ENCODE measurements around the gene CPED1. TPM values are rescaled to one million over a fixed set of nuclear protein-coding genes. Genes with fewer than 3 reads are reported as not detected.

The CPED1 gene
- total and polyA plus RNA-seq, 10 of the 15 experiments (the other 5 are each of a cell fraction or from before 2014, with no cell fraction given), result 0.01 to 0.77 (median 0.10) TPM; not detected in 1

DNA sequence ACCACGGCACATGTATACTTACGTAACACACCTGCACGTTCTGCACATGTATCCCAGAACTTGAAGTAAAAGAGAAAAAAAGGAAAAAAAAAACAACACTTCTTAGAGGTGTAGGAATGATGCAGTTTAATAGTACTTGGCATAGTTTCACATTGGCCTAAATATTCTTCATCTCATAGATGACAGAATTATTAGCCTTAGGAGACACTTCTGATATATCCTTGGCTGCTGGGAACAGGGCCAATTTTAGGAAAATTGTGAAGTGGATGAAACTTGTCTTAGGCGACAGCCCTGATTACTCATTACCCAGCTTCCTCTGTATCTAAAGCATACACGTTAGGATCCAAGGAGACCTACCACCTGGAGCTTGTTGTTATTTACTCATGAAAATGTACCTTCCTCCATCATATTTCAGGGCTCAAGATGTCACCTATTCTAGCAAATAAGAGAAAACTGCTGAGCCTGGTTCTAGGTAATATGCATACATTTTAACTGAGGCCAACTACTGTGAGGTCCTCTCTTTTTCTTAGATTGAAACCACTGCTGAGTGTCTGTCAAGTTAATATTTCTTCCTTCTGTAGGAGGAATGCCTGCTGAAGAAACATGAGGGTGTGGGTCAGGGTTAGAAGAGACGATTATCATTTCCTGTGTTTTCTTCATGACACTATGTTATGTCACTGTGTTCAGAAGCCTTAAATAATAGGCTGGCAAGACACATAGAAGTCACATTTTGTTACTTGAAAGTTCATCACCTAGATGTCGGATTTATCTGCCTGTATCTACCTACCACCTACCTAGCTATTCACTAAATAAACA, 44.3 kb downstream of the CPED1 start (continued):
- TF ChIP-seq, protein P1, sequence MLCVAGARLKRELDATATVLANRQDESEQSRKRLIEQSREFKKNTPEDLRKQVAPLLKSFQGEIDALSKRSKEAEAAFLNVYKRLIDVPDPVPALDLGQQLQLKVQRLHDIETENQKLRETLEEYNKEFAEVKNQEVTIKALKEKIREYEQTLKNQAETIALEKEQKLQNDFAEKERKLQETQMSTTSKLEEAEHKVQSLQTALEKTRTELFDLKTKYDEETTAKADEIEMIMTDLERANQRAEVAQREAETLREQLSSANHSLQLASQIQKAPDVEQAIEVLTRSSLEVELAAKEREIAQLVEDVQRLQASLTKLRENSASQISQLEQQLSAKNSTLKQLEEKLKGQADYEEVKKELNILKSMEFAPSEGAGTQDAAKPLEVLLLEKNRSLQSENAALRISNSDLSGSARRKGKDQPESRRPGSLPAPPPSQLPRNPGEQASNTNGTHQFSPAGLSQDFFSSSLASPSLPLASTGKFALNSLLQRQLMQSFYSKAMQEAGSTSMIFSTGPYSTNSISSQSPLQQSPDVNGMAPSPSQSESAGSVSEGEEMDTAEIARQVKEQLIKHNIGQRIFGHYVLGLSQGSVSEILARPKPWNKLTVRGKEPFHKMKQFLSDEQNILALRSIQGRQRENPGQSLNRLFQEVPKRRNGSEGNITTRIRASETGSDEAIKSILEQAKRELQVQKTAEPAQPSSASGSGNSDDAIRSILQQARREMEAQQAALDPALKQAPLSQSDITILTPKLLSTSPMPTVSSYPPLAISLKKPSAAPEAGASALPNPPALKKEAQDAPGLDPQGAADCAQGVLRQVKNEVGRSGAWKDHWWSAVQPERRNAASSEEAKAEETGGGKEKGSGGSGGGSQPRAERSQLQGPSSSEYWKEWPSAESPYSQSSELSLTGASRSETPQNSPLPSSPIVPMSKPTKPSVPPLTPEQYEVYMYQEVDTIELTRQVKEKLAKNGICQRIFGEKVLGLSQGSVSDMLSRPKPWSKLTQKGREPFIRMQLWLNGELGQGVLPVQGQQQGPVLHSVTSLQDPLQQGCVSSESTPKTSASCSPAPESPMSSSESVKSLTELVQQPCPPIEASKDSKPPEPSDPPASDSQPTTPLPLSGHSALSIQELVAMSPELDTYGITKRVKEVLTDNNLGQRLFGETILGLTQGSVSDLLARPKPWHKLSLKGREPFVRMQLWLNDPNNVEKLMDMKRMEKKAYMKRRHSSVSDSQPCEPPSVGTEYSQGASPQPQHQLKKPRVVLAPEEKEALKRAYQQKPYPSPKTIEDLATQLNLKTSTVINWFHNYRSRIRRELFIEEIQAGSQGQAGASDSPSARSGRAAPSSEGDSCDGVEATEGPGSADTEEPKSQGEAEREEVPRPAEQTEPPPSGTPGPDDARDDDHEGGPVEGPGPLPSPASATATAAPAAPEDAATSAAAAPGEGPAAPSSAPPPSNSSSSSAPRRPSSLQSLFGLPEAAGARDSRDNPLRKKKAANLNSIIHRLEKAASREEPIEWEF (IDR thresholded peaks at IDR 0.05; ENCODE audit: insufficient replicate concordance, low read depth, low read length), result no peak
- TF ChIP-seq, protein P2, sequence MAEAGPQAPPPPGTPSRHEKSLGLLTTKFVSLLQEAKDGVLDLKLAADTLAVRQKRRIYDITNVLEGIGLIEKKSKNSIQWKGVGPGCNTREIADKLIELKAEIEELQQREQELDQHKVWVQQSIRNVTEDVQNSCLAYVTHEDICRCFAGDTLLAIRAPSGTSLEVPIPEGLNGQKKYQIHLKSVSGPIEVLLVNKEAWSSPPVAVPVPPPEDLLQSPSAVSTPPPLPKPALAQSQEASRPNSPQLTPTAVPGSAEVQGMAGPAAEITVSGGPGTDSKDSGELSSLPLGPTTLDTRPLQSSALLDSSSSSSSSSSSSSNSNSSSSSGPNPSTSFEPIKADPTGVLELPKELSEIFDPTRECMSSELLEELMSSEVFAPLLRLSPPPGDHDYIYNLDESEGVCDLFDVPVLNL (IDR thresholded peaks at IDR 0.05; ENCODE audit: low read depth, low read length), result no peak
- TF ChIP-seq, protein P3, sequence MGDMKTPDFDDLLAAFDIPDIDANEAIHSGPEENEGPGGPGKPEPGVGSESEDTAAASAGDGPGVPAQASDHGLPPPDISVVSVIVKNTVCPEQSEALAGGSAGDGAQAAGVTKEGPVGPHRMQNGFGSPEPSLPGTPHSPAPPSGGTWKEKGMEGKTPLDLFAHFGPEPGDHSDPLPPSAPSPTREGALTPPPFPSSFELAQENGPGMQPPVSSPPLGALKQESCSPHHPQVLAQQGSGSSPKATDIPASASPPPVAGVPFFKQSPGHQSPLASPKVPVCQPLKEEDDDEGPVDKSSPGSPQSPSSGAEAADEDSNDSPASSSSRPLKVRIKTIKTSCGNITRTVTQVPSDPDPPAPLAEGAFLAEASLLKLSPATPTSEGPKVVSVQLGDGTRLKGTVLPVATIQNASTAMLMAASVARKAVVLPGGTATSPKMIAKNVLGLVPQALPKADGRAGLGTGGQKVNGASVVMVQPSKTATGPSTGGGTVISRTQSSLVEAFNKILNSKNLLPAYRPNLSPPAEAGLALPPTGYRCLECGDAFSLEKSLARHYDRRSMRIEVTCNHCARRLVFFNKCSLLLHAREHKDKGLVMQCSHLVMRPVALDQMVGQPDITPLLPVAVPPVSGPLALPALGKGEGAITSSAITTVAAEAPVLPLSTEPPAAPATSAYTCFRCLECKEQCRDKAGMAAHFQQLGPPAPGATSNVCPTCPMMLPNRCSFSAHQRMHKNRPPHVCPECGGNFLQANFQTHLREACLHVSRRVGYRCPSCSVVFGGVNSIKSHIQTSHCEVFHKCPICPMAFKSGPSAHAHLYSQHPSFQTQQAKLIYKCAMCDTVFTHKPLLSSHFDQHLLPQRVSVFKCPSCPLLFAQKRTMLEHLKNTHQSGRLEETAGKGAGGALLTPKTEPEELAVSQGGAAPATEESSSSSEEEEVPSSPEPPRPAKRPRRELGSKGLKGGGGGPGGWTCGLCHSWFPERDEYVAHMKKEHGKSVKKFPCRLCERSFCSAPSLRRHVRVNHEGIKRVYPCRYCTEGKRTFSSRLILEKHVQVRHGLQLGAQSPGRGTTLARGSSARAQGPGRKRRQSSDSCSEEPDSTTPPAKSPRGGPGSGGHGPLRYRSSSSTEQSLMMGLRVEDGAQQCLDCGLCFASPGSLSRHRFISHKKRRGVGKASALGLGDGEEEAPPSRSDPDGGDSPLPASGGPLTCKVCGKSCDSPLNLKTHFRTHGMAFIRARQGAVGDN (IDR thresholded peaks at IDR 0.05), result no peak
- no peak for TF ChIP-seq HCFC1 (IDR thresholded peaks at IDR 0.05; ENCODE audit: low read length)
- no peak for TF ChIP-seq KAT2A (conservative IDR thresholded peaks at IDR 0.05; ENCODE audit: control insufficient read depth, low read depth, low read length)
- TF ChIP-seq BACH1 (IDR thresholded peaks at IDR 0.05; ENCODE audit: borderline replicate concordance), result no peak
- TF ChIP-seq CBX5 (IDR thresholded peaks at IDR 0.05; ENCODE audit: low read depth), result no peak
- TF ChIP-seq JUND (IDR thresholded peaks at IDR 0.05; ENCODE audit: low read depth, low read length), result no peak
- TF ChIP-seq CREB1 (IDR thresholded peaks at IDR 0.05; ENCODE audit: low read depth), result no peak
